ENCODE measurements around the gene THRAP3. TPM values are rescaled to one million over a fixed set of nuclear protein-coding genes. Genes with fewer than 3 reads are reported as not detected.

THRAP3 gene
- total and polyA plus RNA-seq, 8 donors = 22.2 to 97.9 (median 33.6) TPM

- Histone ChIP-seq H3K9me3 (no peaks in the 10 kb centered on the region), H3K27ac (peak overlapping the region in 3 of 5 donors; percentile 1 to 67 (median 53)), H3K27me3 (no peaks in the 10 kb centered on the region), H3K4me3 (no peak overlapping the region), H3K36me3 (peaks cover 62 to 96% (median 91%) of the 10 kb centered on the region in 4 donors), H3K4me1 (peaks cover 2 to 34% (median 8%) of the 10 kb centered on the region in 4 donors)
- TF ChIP-seq POLR2A (IDR thresholded peaks at IDR 0.05) = no peak
- no peak for TF ChIP-seq POLR2AphosphoS5 (IDR thresholded peaks at IDR 0.05)
- no peak for TF ChIP-seq CTCF (IDR thresholded peaks at IDR 0.05)
- no peak for TF ChIP-seq EP300 (IDR thresholded peaks at IDR 0.05)
- no peak for DNase-seq
- WGBS, 5 donors = 92 to 96% (median 93%) methylated on average over 16 to 24 of the region's 24 CpGs
- intact Hi-C loops (cut with DNase I; ENCODE audit: low total_unique reads) = no loop called here
Observed at GRCh38 chr1:36343651-36344394, 119.6 kb downstream of the THRAP3 start.

DNA sequence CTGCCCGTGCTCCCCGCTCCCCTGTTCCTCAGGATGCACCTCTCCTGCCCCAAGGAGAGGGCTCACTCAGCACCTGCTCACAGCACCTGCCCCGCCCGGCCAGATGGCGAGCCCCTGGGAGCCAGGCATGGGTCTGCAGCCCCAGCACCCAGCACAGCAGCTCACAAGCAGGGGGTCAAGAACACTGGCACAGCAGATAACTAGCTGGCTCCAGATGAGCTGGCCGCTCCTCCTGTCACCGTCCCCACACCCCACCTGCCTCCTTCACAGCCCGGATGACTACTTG is 120.1 kb downstream of the THRAP3 start:
- intact Hi-C loops (cut with DNase I; ENCODE audit: low total_unique reads) = no loop called here
- no peaks in the 10 kb centered on the region for H3K27me3 ChIP-seq
- DNase-seq = no peak
- no peak for TF ChIP-seq POLR2AphosphoS5 (IDR thresholded peaks at IDR 0.05)
- no peak for TF ChIP-seq EP300 (IDR thresholded peaks at IDR 0.05)
- TF ChIP-seq CTCF (IDR thresholded peaks at IDR 0.05) = no peak
- no peak for TF ChIP-seq POLR2A (IDR thresholded peaks at IDR 0.05)
- peak overlapping the region in 1 of 5 donors; percentile 1 for H3K27ac ChIP-seq
- no peaks in the 10 kb centered on the region for H3K9me3 ChIP-seq
- WGBS, 5 donors = 82 to 97% (median 90%) methylated on average over 4 to 8 of the region's 8 CpGs
- no peak overlapping the region for H3K4me3 ChIP-seq
- peaks cover 1 to 34% (median 9%) of the 10 kb centered on the region in 4 donors for H3K4me1 ChIP-seq
- H3K36me3 ChIP-seq = peaks cover 62 to 98% (median 96%) of the 10 kb centered on the region in 4 donors

- intact Hi-C loops (cut with DNase I; ENCODE audit: low total_unique reads) = no loop called here
- no peak for DNase-seq
- no peaks in the 10 kb centered on the region for H3K27me3 ChIP-seq
- TF ChIP-seq CTCF (IDR thresholded peaks at IDR 0.05) (no peak), EP300 (IDR thresholded peaks at IDR 0.05) (no peak), POLR2A (IDR thresholded peaks at IDR 0.05) (no peak), POLR2AphosphoS5 (IDR thresholded peaks at IDR 0.05) (no peak)
- H3K36me3 ChIP-seq = peaks cover 60 to 99% (median 97%) of the 10 kb centered on the region in 4 donors
- no peaks in the 10 kb centered on the region for H3K9me3 ChIP-seq
- no peak overlapping the region for H3K4me3 ChIP-seq
- peaks cover 4 to 38% (median 19%) of the 10 kb centered on the region in 4 donors for H3K4me1 ChIP-seq
- WGBS, 5 donors = 84 to 94% (median 86%) methylated on average over 4 to 7 of the region's 7 CpGs
- no peak overlapping the region for H3K27ac ChIP-seq
Observed at GRCh38 chr1:36345353-36345752, 121.1 kb downstream of the THRAP3 start.

DNA sequence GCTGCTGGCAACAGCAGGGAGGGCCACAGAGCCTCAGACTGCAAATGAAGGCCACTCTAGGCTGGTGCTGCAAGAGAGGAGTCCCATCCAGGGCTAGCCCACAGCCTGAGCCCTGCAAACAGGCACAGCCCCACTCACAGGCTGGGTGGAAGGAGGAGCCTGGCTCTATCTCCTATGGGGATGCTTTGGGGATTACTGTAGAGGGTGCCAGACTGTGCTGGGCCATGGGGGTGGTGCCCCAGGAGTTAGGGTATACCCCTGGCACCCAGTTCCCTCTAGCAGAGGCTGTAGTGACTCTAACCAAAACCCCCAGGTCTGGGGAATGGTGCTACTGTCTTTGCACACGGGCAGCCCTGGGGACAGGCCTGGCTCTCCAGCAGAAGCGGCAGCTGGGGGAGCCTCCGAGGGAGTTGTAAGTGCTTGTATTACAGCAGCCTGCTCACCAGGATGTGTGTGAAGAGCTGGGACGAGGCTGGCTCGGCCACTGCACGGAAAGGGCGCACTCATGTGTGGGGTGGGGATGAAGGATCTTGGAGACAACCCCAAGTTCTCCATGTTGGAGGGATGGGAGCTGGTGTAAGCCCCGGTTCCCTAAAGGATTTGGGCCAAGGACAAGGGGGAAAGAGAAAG is 122.6 kb downstream of the THRAP3 start:
- H3K4me1 ChIP-seq = peaks cover 19 to 53% (median 34%) of the 10 kb centered on the region in 4 donors
- no peaks in the 10 kb centered on the region for H3K27me3 ChIP-seq
- TF ChIP-seq POLR2AphosphoS5 (IDR thresholded peaks at IDR 0.05) (no peak), POLR2A (IDR thresholded peaks at IDR 0.05) (no peak), CTCF (IDR thresholded peaks at IDR 0.05) (no peak), EP300 (IDR thresholded peaks at IDR 0.05) (no peak)
- no peak for DNase-seq
- WGBS, 5 donors = 92 to 98% (median 95%) methylated on average over 6 to 8 of the region's 8 CpGs
- no peaks in the 10 kb centered on the region for H3K9me3 ChIP-seq
- H3K36me3 ChIP-seq = peaks cover 48 to 97% (median 87%) of the 10 kb centered on the region in 4 donors
- H3K4me3 ChIP-seq = no peak overlapping the region
- intact Hi-C loops (cut with DNase I; ENCODE audit: low total_unique reads) = no loop called here
- no peak overlapping the region for H3K27ac ChIP-seq
